Adipose tissue (tissue), 3 donors: ENCODE measurements around the gene IFNAR1. TPM values are rescaled to one million over a fixed set of nuclear protein-coding genes. Genes with fewer than 3 reads are reported as not detected.

Experiments used
- polyA plus RNA-seq, 3 donors: library from polyadenylated mRNA; stranded (reverse); fragments of 200-250 nt; gene quantifications; one replicate each; pipeline ENCODE4 v1.2.3, GENCODE V29; 2013
- donor health status: healthy with polysubstance abuse.
- donor health status: Bipolar disorder and iron deficiency.
- donor health status: healthy.

IFNAR1 gene
- polyA plus RNA-seq, 3 donors: 18.3 to 56.9 (median 26.0) TPM

Other genes with a start within 250 kb of the IFNAR1 start
- gene IFNAR2, start 95.0 kb upstream of the IFNAR1 start, polyA plus RNA-seq: 10 to 100 TPM in 2 of 3 donors, 1 to 10 TPM in 1; 5.3 to 21.2 (median 16.0) TPM
- 10 to 100 TPM; 22.2 to 33.3 (median 29.3) TPM for gene IL10RB, start 58.6 kb upstream of the IFNAR1 start, polyA plus RNA-seq
- 100 to 1,000 TPM in 1 of 3 donors, 10 to 100 TPM in 2; 16.8 to 125 (median 87.6) TPM for gene IFNGR2, start 78.4 kb downstream of the IFNAR1 start, polyA plus RNA-seq
- 10 to 100 TPM; 21.1 to 34.8 (median 29.0) TPM for gene TMEM50B, start 155.0 kb downstream of the IFNAR1 start, polyA plus RNA-seq
- 1 to 10 TPM in 2 of 3 donors, under 1 TPM in 1; 0.86 to 1.6 (median 1.3) TPM for gene DNAJC28, start 166.7 kb downstream of the IFNAR1 start, polyA plus RNA-seq
- 10 to 100 TPM; 16.7 to 45.5 (median 26.0) TPM for gene GART, start 217.1 kb downstream of the IFNAR1 start, polyA plus RNA-seq
- gene SON, start 218.1 kb downstream of the IFNAR1 start, polyA plus RNA-seq: 100 to 1,000 TPM in 1 of 3 donors, 10 to 100 TPM in 2; 45.7 to 107 (median 83.2) TPM